ENCODE results near the gene PAFAH2. TPM values are rescaled to one million over a fixed set of nuclear protein-coding genes. Genes with fewer than 3 reads are reported as not detected.

The PAFAH2 gene
- total and polyA plus RNA-seq, 2 of the 13 experiments (the other 11 are each of a cell fraction or from before 2014, with no cell fraction given), result 6.9 to 9.4 TPM

GRCh38 chr1:26028490-26028980 is 30.7 kb upstream of the PAFAH2 start (continued):
- TF ChIP-seq AHR (CRISPR knock-in tag; IDR thresholded peaks at IDR 0.05), result no peak
- no peak for TF ChIP-seq ATM (IDR thresholded peaks at IDR 0.05; ENCODE audit: borderline replicate concordance)
- TF ChIP-seq ZSCAN9 (CRISPR knock-in tag; IDR thresholded peaks at IDR 0.05; ENCODE audit: borderline replicate concordance), result no peak
- 0 out of 2 replicates have a peak, but pooled peaks have one; percentile 25 for TF ChIP-seq ZNF691 (CRISPR knock-in tag; IDR thresholded peaks at IDR 0.05; ENCODE audit: borderline replicate concordance, low read depth)
- no peak for TF ChIP-seq MTERF4 (CRISPR knock-in tag; IDR thresholded peaks at IDR 0.05)
- peak; percentile 77 for TF ChIP-seq ZMYM2 (CRISPR knock-in tag; IDR thresholded peaks at IDR 0.05)
- no peak for TF ChIP-seq ZNF484 (CRISPR knock-in tag; IDR thresholded peaks at IDR 0.05; ENCODE audit: borderline replicate concordance, low read depth)
- TF ChIP-seq ZNF143 (CRISPR knock-in tag; IDR thresholded peaks at IDR 0.05), result no peak
- no peak for TF ChIP-seq ZNF431 (CRISPR knock-in tag; IDR thresholded peaks at IDR 0.05; ENCODE audit: borderline replicate concordance, low read depth)
- no peak for TF ChIP-seq ZIK1 (CRISPR knock-in tag; IDR thresholded peaks at IDR 0.05; ENCODE audit: borderline replicate concordance, low read depth)
- TF ChIP-seq ZNF44 (CRISPR knock-in tag; IDR thresholded peaks at IDR 0.05), result no peak
- no peak for TF ChIP-seq FOXK2 (IDR thresholded peaks at IDR 0.05)
- TF ChIP-seq ZNF34 (CRISPR knock-in tag; IDR thresholded peaks at IDR 0.05; ENCODE audit: borderline replicate concordance), result no peak
- TF ChIP-seq MXD1 (CRISPR knock-in tag; IDR thresholded peaks at IDR 0.05), result no peak
- TF ChIP-seq SOX13 (IDR thresholded peaks at IDR 0.05), result no peak
- peak in 1 of 2 experiments; percentile 31; a peak in 1 of 4 replicates for TF ChIP-seq SOX13 (CRISPR knock-in tag; conservative IDR thresholded peaks at IDR 0.05 in 1 of 2, IDR thresholded peaks at IDR 0.05 in 1 of 2)
- TF ChIP-seq TEAD3 (CRISPR knock-in tag; optimal IDR thresholded peaks at IDR 0.05; ENCODE audit: borderline replicate concordance), result peak; percentile 7
- TF ChIP-seq ZNF446 (CRISPR knock-in tag; IDR thresholded peaks at IDR 0.05), result no peak
- no peak for TF ChIP-seq ZNF549 (CRISPR knock-in tag; IDR thresholded peaks at IDR 0.05)
- no peak for TF ChIP-seq NR1H2 (CRISPR knock-in tag; IDR thresholded peaks at IDR 0.05; ENCODE audit: borderline replicate concordance, low read depth)
- no peak for TF ChIP-seq HIC2 (CRISPR knock-in tag; IDR thresholded peaks at IDR 0.05; ENCODE audit: low read depth)
- peak; percentile 99 for TF ChIP-seq ZNF629 (CRISPR knock-in tag; conservative IDR thresholded peaks at IDR 0.05)
- no peak for TF ChIP-seq ZFP36 (IDR thresholded peaks at IDR 0.05; ENCODE audit: borderline replicate concordance, low read depth, low read length, partially characterized antibody)
- no peak for TF ChIP-seq BHLHE40 (IDR thresholded peaks at IDR 0.05; ENCODE audit: low read length)
- TF ChIP-seq NR2F6 (IDR thresholded peaks at IDR 0.05), result no peak
- TF ChIP-seq NR2F6 (CRISPR knock-in tag; IDR thresholded peaks at IDR 0.05), result peak; percentile 64; the same call in 1 of the 2 replicates
- no peak for TF ChIP-seq SALL2 (CRISPR knock-in tag; IDR thresholded peaks at IDR 0.05)
- TF ChIP-seq PAX8 (CRISPR knock-in tag; IDR thresholded peaks at IDR 0.05; ENCODE audit: borderline replicate concordance), result no peak
- TF ChIP-seq AGO1 (IDR thresholded peaks at IDR 0.05; ENCODE audit: low read depth, low read length, poor library complexity, severe bottlenecking), result peak; percentile 19
